ENCODE measurements around the gene GDA.
"Not testable (repeated sequence)": the region's sequence is repeated elsewhere in the genome, so short reads cannot be mapped to it uniquely, and the experiment has no call there.

The GDA gene

GRCh38 chr9:72268961-72269360 is 119.7 kb downstream of the GDA start:
- Histone ChIP-seq H3K27ac (ENCODE audit: low read length) (no peak overlapping the region), H2AFZ (ENCODE audit: low read depth, low read length) (no peak overlapping the region)

GRCh38 chr9:72270359-72270758 is 121.1 kb downstream of the GDA start:
- H4K20me1 ChIP-seq (ENCODE audit: insufficient read depth, low read length); H3K79me2 ChIP-seq (ENCODE audit: low read length); H3K9me3 ChIP-seq (ENCODE audit: insufficient read depth, low read length); H3K36me3 ChIP-seq (replicated peaks; ENCODE audit: low read depth, low read length); H3K9ac ChIP-seq (ENCODE audit: low read length); H2AFZ ChIP-seq (ENCODE audit: low read depth, low read length); H3K4me3 ChIP-seq (ENCODE audit: low read length); H3K27ac ChIP-seq (ENCODE audit: low read length); H3K4me2 ChIP-seq (ENCODE audit: low read length): not testable (repeated sequence)
- peaks cover 18% of the 10 kb centered on the region for H3K4me1 ChIP-seq (ENCODE audit: low read length)
- H3K27me3 ChIP-seq (ENCODE audit: low read depth, low read length) = peaks cover 14% of the 10 kb centered on the region

More at GRCh38 chr9:72268961-72269360, 119.7 kb downstream of the GDA start:
- Histone ChIP-seq H3K79me2 (ENCODE audit: low read length) (no peaks in the 10 kb centered on the region), H4K20me1 (ENCODE audit: insufficient read depth, low read length) (no peaks in the 10 kb centered on the region), H3K4me2 (ENCODE audit: low read length) (no peak overlapping the region), H3K36me3 (replicated peaks; ENCODE audit: low read depth, low read length) (no peaks in the 10 kb centered on the region), H3K9me3 (ENCODE audit: insufficient read depth, low read length) (no peaks in the 10 kb centered on the region), H3K27me3 (ENCODE audit: low read depth, low read length) (peaks cover 12% of the 10 kb centered on the region), H3K9ac (ENCODE audit: low read length) (no peak overlapping the region), H3K4me3 (ENCODE audit: low read length) (no peak overlapping the region), H3K4me1 (ENCODE audit: low read length) (peaks cover 16% of the 10 kb centered on the region)
- no peak for TF ChIP-seq CTCF (IDR thresholded peaks at IDR 0.05; ENCODE audit: low read depth, low read length)
- TF ChIP-seq EZH2phosphoT487 (IDR thresholded peaks at IDR 0.05; ENCODE audit: low read depth) = no peak

- no peak for TF ChIP-seq EZH2phosphoT487 (IDR thresholded peaks at IDR 0.05; ENCODE audit: low read depth)
- TF ChIP-seq CTCF (IDR thresholded peaks at IDR 0.05; ENCODE audit: low read depth, low read length) = peak; percentile 87
- no peak overlapping the region for H3K9ac ChIP-seq (ENCODE audit: low read length)
- peaks cover 14% of the 10 kb centered on the region for H3K27me3 ChIP-seq (ENCODE audit: low read depth, low read length)
- H3K27ac ChIP-seq (ENCODE audit: low read length) = no peak overlapping the region
- no peak overlapping the region for H3K4me2 ChIP-seq (ENCODE audit: low read length)
- peaks cover 18% of the 10 kb centered on the region for H3K4me1 ChIP-seq (ENCODE audit: low read length)
- no peak overlapping the region for H2AFZ ChIP-seq (ENCODE audit: low read depth, low read length)
- H3K79me2 ChIP-seq (ENCODE audit: low read length) = no peaks in the 10 kb centered on the region
- no peaks in the 10 kb centered on the region for H3K9me3 ChIP-seq (ENCODE audit: insufficient read depth, low read length)
- no peaks in the 10 kb centered on the region for H4K20me1 ChIP-seq (ENCODE audit: insufficient read depth, low read length)
- no peak overlapping the region for H3K4me3 ChIP-seq (ENCODE audit: low read length)
- H3K36me3 ChIP-seq (replicated peaks; ENCODE audit: low read depth, low read length) = no peaks in the 10 kb centered on the region
These were observed 122.6 kb downstream of the GDA start for GRCh38 chr9:72271613-72272478.

GRCh38 chr9:72274441-72274840 is 125.2 kb downstream of the GDA start:
- no peaks in the 10 kb centered on the region for H3K36me3 ChIP-seq (replicated peaks; ENCODE audit: low read depth, low read length)
- peaks cover 14% of the 10 kb centered on the region for H3K27me3 ChIP-seq (ENCODE audit: low read depth, low read length)
- no peak overlapping the region for H3K9ac ChIP-seq (ENCODE audit: low read length)
- no peaks in the 10 kb centered on the region for H4K20me1 ChIP-seq (ENCODE audit: insufficient read depth, low read length)
- no peaks in the 10 kb centered on the region for H3K79me2 ChIP-seq (ENCODE audit: low read length)
- no peak for TF ChIP-seq EZH2phosphoT487 (IDR thresholded peaks at IDR 0.05; ENCODE audit: low read depth)
- TF ChIP-seq CTCF (IDR thresholded peaks at IDR 0.05; ENCODE audit: low read depth, low read length) = no peak
- no peak overlapping the region for H3K4me2 ChIP-seq (ENCODE audit: low read length)
- no peaks in the 10 kb centered on the region for H3K9me3 ChIP-seq (ENCODE audit: insufficient read depth, low read length)
- no peak overlapping the region for H3K4me3 ChIP-seq (ENCODE audit: low read length)
- H3K27ac ChIP-seq (ENCODE audit: low read length) = no peak overlapping the region
- peaks cover 27% of the 10 kb centered on the region for H3K4me1 ChIP-seq (ENCODE audit: low read length)
- no peak overlapping the region for H2AFZ ChIP-seq (ENCODE audit: low read depth, low read length)
